C4-2B (cell line): ENCODE data around the gene IGFL3.

Experiments
- ZFX ChIP-seq: fragments of 450-650 bp; IDR thresholded peaks from 2 replicates; pipeline ENCODE4 v1.6.1; 2017
- TF ChIP-seq, protein P1 (sequence below): fragments of 450-650 bp; conservative IDR thresholded peaks from 2 replicates; pipeline ENCODE4 v1.5.1; 2017; ENCODE audit warnings: mild to moderate bottlenecking

DNA sequence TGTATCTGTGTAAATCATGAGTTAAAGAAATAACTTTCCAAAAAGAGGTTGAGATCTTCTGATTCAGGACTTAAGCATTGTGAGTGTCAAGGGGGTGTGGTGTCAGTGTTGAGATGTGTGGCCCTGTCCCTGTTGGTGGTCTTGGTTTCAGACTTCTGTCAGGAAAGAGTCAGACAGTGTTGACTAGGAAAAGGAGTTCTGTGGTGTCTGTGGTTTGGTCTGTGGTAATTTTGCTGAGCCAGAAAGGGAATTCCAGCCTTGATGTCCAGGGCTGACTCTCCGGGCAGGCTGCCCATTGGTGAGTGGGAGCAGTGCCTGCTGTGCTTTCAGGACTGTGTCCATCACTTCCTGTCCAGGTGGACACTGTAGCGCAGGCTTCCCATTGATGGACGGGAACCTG, 43.9 kb downstream of the IGFL3 start:
- TF ChIP-seq, protein P1, sequence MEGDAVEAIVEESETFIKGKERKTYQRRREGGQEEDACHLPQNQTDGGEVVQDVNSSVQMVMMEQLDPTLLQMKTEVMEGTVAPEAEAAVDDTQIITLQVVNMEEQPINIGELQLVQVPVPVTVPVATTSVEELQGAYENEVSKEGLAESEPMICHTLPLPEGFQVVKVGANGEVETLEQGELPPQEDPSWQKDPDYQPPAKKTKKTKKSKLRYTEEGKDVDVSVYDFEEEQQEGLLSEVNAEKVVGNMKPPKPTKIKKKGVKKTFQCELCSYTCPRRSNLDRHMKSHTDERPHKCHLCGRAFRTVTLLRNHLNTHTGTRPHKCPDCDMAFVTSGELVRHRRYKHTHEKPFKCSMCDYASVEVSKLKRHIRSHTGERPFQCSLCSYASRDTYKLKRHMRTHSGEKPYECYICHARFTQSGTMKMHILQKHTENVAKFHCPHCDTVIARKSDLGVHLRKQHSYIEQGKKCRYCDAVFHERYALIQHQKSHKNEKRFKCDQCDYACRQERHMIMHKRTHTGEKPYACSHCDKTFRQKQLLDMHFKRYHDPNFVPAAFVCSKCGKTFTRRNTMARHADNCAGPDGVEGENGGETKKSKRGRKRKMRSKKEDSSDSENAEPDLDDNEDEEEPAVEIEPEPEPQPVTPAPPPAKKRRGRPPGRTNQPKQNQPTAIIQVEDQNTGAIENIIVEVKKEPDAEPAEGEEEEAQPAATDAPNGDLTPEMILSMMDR = no peak
- TF ChIP-seq ZFX = no peak
